ENCODE data around the gene DHRS4. TPM values are rescaled to one million over a fixed set of nuclear protein-coding genes. Genes with fewer than 3 reads are reported as not detected.
"Not testable (repeated sequence)": the region's sequence is repeated elsewhere in the genome, so short reads cannot be mapped to it uniquely, and the experiment has no call there.

DHRS4 gene
- total RNA-seq, 1 experiment from 2014 or later, result 12.7 TPM

GRCh38 chr14:23950411-23951135 lies 3.0 kb upstream of the DHRS4 start:
- H3K27me3 Mint-ChIP-seq (ENCODE audit: low read depth), result peaks cover 4% of the 10 kb centered on the region
- no peaks in the 10 kb centered on the region for H4K20me1 ChIP-seq (ENCODE audit: control insufficient read depth, insufficient read depth, insufficient read length)
- no peak overlapping the region for H3K9ac ChIP-seq (ENCODE audit: extremely low read depth, insufficient read length, low read length)
- H3K79me1 ChIP-seq (ENCODE audit: insufficient read depth, low read depth, low read length, poor library complexity, severe bottlenecking), result no peaks in the 10 kb centered on the region
- H2BK120ac ChIP-seq (ENCODE audit: low read depth, low read length, poor library complexity, severe bottlenecking), result no peak overlapping the region
- no peak overlapping the region for H3K4ac ChIP-seq (ENCODE audit: low read depth, low read length)
- TF ChIP-seq CTCF (conservative IDR thresholded peaks at IDR 0.05), result no peak
- no peak overlapping the region for H3K4me3 Mint-ChIP-seq
- no peak overlapping the region for H2BK20ac ChIP-seq (ENCODE audit: low read depth, low read length, poor library complexity, severe bottlenecking)
- H4K5ac ChIP-seq (ENCODE audit: insufficient read length, low read depth, low read length), result no peak overlapping the region
- no peak overlapping the region for H2BK15ac ChIP-seq (ENCODE audit: low read depth, low read length)
- H3K4me1 ChIP-seq (ENCODE audit: insufficient read depth, low read length), result no peaks in the 10 kb centered on the region
- no peak overlapping the region for H2BK5ac ChIP-seq (ENCODE audit: insufficient read length, low read length)
- H3K56ac ChIP-seq (ENCODE audit: insufficient read length, low read depth, low read length), result no peak overlapping the region
- no peak overlapping the region for H3T11ph ChIP-seq (ENCODE audit: low read length)
- peaks cover 0 to 2% (median 0%) of the 10 kb centered on the region in 3 experiments; a peak in 3 of 7 replicates for H3K36me3 Mint-ChIP-seq (ENCODE audit: insufficient read depth in 1 of 3, low read depth in 3 of 3)
- no peak overlapping the region for H2AFZ ChIP-seq (ENCODE audit: low read length)
- H3K9me3 ChIP-seq (ENCODE audit: control insufficient read depth, low read depth, low read length), result no peaks in the 10 kb centered on the region
- no peak overlapping the region for H3K14ac ChIP-seq (ENCODE audit: insufficient read depth, low read length)
- no peak overlapping the region for H2AK5ac ChIP-seq (ENCODE audit: insufficient read length, low read length)
- no peak overlapping the region for H3K27ac Mint-ChIP-seq
- H2BK12ac ChIP-seq (ENCODE audit: insufficient read length, low read depth, low read length), result no peak overlapping the region
- no CpG with 5 or more reads among the region's 6 CpGs for WGBS (ENCODE audit: extremely low coverage, insufficient read length, low lambda C conversion rate)
- H3K4me2 ChIP-seq (ENCODE audit: insufficient read depth, insufficient read length, low read length), result no peak overlapping the region
- peaks cover 15 to 19% of the 10 kb centered on the region in 2 experiments for H3K9me3 Mint-ChIP-seq
- no peak overlapping the region for H3K18ac ChIP-seq (ENCODE audit: insufficient read length, low read depth, low read length)
- H4K91ac ChIP-seq (ENCODE audit: insufficient read length, low read depth, low read length), result no peak overlapping the region
- H3K27me3 ChIP-seq (ENCODE audit: insufficient read depth, low read length), result no peaks in the 10 kb centered on the region
- H3K23ac ChIP-seq (ENCODE audit: insufficient read length, low read depth, low read length), result no peak overlapping the region
- no peak overlapping the region for H4K8ac ChIP-seq (replicated peaks; ENCODE audit: insufficient read length, low read depth, low read length)
- H3K79me2 ChIP-seq (ENCODE audit: insufficient read depth, low read length), result no peaks in the 10 kb centered on the region
- peaks cover 4% of the 10 kb centered on the region for H3K23me2 ChIP-seq (ENCODE audit: insufficient read length, low read depth, low read length, poor library complexity, severe bottlenecking)
- peaks cover 23 to 25% of the 10 kb centered on the region in 2 experiments for H3K4me1 Mint-ChIP-seq
- no peak overlapping the region for H3K27ac ChIP-seq (ENCODE audit: insufficient read length, low read depth, low read length)
- DNase-seq, result no peak

- H2BK15ac ChIP-seq (ENCODE audit: low read depth, low read length); H3K27ac Mint-ChIP-seq; H3K18ac ChIP-seq (ENCODE audit: insufficient read length, low read depth, low read length); H3K4ac ChIP-seq (ENCODE audit: low read depth, low read length); H3K79me1 ChIP-seq (ENCODE audit: insufficient read depth, low read depth, low read length, poor library complexity, severe bottlenecking); H2BK120ac ChIP-seq (ENCODE audit: low read depth, low read length, poor library complexity, severe bottlenecking); H3K4me1 ChIP-seq (ENCODE audit: insufficient read depth, low read length); H2BK20ac ChIP-seq (ENCODE audit: low read depth, low read length, poor library complexity, severe bottlenecking); H3K9me3 ChIP-seq (ENCODE audit: control insufficient read depth, low read depth, low read length); H3K27me3 Mint-ChIP-seq (ENCODE audit: low read depth); H3K27me3 ChIP-seq (ENCODE audit: insufficient read depth, low read length); H3K56ac ChIP-seq (ENCODE audit: insufficient read length, low read depth, low read length); H3K79me2 ChIP-seq (ENCODE audit: insufficient read depth, low read length); DNase-seq; H3K14ac ChIP-seq (ENCODE audit: insufficient read depth, low read length); H2BK12ac ChIP-seq (ENCODE audit: insufficient read length, low read depth, low read length); H3K23me2 ChIP-seq (ENCODE audit: insufficient read length, low read depth, low read length, poor library complexity, severe bottlenecking); H4K8ac ChIP-seq (replicated peaks; ENCODE audit: insufficient read length, low read depth, low read length); H2BK5ac ChIP-seq (ENCODE audit: insufficient read length, low read length); H3K36me3 Mint-ChIP-seq (ENCODE audit: insufficient read depth in 1 of 3, low read depth in 3 of 3); H4K91ac ChIP-seq (ENCODE audit: insufficient read length, low read depth, low read length); H3K4me3 Mint-ChIP-seq; H4K5ac ChIP-seq (ENCODE audit: insufficient read length, low read depth, low read length); H3T11ph ChIP-seq (ENCODE audit: low read length); H2AK5ac ChIP-seq (ENCODE audit: insufficient read length, low read length); H3K23ac ChIP-seq (ENCODE audit: insufficient read length, low read depth, low read length); H2AFZ ChIP-seq (ENCODE audit: low read length); H3K9ac ChIP-seq (ENCODE audit: extremely low read depth, insufficient read length, low read length); H4K20me1 ChIP-seq (ENCODE audit: control insufficient read depth, insufficient read depth, insufficient read length); H3K4me2 ChIP-seq (ENCODE audit: insufficient read depth, insufficient read length, low read length); H3K27ac ChIP-seq (ENCODE audit: insufficient read length, low read depth, low read length): not testable (repeated sequence)
- peaks cover 15 to 19% of the 10 kb centered on the region in 2 experiments for H3K9me3 Mint-ChIP-seq
- H3K4me1 Mint-ChIP-seq, result peaks cover 23 to 25% of the 10 kb centered on the region in 2 experiments
- no CpG with 5 or more reads among the region's 3 CpGs for WGBS (ENCODE audit: extremely low coverage, insufficient read length, low lambda C conversion rate)
These were observed 2.5 kb upstream of the DHRS4 start for GRCh38 chr14:23951136-23951466.

Measured in H9 (cell line).